Measurements from ENCODE around the gene CHRNB4.

The CHRNB4 gene

GRCh38 chr15:78629716-78630065 lies 11.3 kb downstream of the CHRNB4 start:
- CTCF ChIA-PET, result interaction anchor here (0.9 to 2.6 kb wide), 3 partner anchors 10 to 79 kb away, joined by 3 to 11 read pairs (median 4); no protein-coding TSS in a partner anchor
- POLR2A ChIA-PET, result no interaction called here
- Histone ChIP-seq H3K27ac (ENCODE audit: extremely low read depth, low read depth, low read length) (no peak overlapping the region), H3K36me3 (ENCODE audit: control insufficient read depth in 2 of 2, insufficient read depth in 1 of 2, low read length in 2 of 2) (no peaks in the 10 kb centered on the region), H3K4me1 (ENCODE audit: control insufficient read depth, insufficient read depth, low read length) (no peaks in the 10 kb centered on the region), H3K9me3 (ENCODE audit: control insufficient read depth, insufficient read depth, low read depth, low read length) (no peaks in the 10 kb centered on the region), H3K4me3 (ENCODE audit: low read depth, low read length) (no peak overlapping the region)
- no peak for TF ChIP-seq ZNF837 (tag by site-specific recombination; IDR thresholded peaks at IDR 0.05)
- no peak for TF ChIP-seq ZIC2 (tag by site-specific recombination; IDR thresholded peaks at IDR 0.05)
- no peak for TF ChIP-seq ZSCAN4 (tag by site-specific recombination; IDR thresholded peaks at IDR 0.05)
- no peak for TF ChIP-seq YY1 (tag by site-specific recombination; IDR thresholded peaks at IDR 0.05)
- no peak for TF ChIP-seq ZNF514 (tag by site-specific recombination; IDR thresholded peaks at IDR 0.05)
- no peak for TF ChIP-seq TCF7L2 (IDR thresholded peaks at IDR 0.05; ENCODE audit: borderline replicate concordance, low read depth, low read length)
- TF ChIP-seq INSM2 (tag by site-specific recombination; IDR thresholded peaks at IDR 0.05), result no peak
- TF ChIP-seq ZNF561 (tag by site-specific recombination; IDR thresholded peaks at IDR 0.05; ENCODE audit: borderline replicate concordance), result no peak
- no peak for TF ChIP-seq ZSCAN5A (tag by site-specific recombination; IDR thresholded peaks at IDR 0.05)
- no peak for TF ChIP-seq KLF10 (tag by site-specific recombination; IDR thresholded peaks at IDR 0.05)
- no peak for TF ChIP-seq ZNF660 (tag by site-specific recombination; IDR thresholded peaks at IDR 0.05)
- TF ChIP-seq ZNF830 (tag by site-specific recombination; IDR thresholded peaks at IDR 0.05; ENCODE audit: low read depth), result no peak
- no peak for TF ChIP-seq ZNF174 (tag by site-specific recombination; IDR thresholded peaks at IDR 0.05)
- no peak for TF ChIP-seq ZNF549 (tag by site-specific recombination; IDR thresholded peaks at IDR 0.05)
- no peak for TF ChIP-seq ZNF645 (tag by site-specific recombination; IDR thresholded peaks at IDR 0.05)
- no peak for TF ChIP-seq ZBTB17 (tag by site-specific recombination; IDR thresholded peaks at IDR 0.05)
- no peak for TF ChIP-seq ZNF580 (tag by site-specific recombination; IDR thresholded peaks at IDR 0.05)

GRCh38 chr15:78629031-78629715 lies 11.8 kb downstream of the CHRNB4 start:
- Histone ChIP-seq H3K4me3 (ENCODE audit: low read depth, low read length) (no peak overlapping the region), H3K9me3 (ENCODE audit: control insufficient read depth, insufficient read depth, low read depth, low read length) (no peaks in the 10 kb centered on the region), H3K4me1 (ENCODE audit: control insufficient read depth, insufficient read depth, low read length) (no peaks in the 10 kb centered on the region), H3K27ac (ENCODE audit: extremely low read depth, low read depth, low read length) (no peak overlapping the region), H3K36me3 (ENCODE audit: control insufficient read depth in 2 of 2, insufficient read depth in 1 of 2, low read length in 2 of 2) (no peaks in the 10 kb centered on the region)
- POLR2A ChIA-PET, result no interaction called here
- CTCF ChIA-PET, result interaction anchor here (1.6 to 3.4 kb wide), 3 partner anchors 10 to 122 kb away, joined by 4 to 23 read pairs (median 11); no protein-coding TSS in a partner anchor
- TF ChIP-seq ZNF248 (tag by site-specific recombination; IDR thresholded peaks at IDR 0.05) (no peak), ZBTB44 (tag by site-specific recombination; IDR thresholded peaks at IDR 0.05) (no peak), ZBTB11 (tag by site-specific recombination; conservative IDR thresholded peaks at IDR 0.05; ENCODE audit: low read depth) (no peak)

Measured in HEK293 (cell line).